Upper lobe of left lung (tissue), 6 donors: ENCODE results near the gene FBLN2. TPM values are rescaled to one million over a fixed set of nuclear protein-coding genes. Genes with fewer than 3 reads are reported as not detected.

Experiments
- ATAC-seq, 2 donors: fragments of 200-7000 bp; cut with Tn5 transposase; one replicate each; pipeline ENCODE4 v1.9.1; 2022; ENCODE audit warnings: mild to moderate bottlenecking in 2 of 2, moderate library complexity in 2 of 2; ENCODE audit not compliant: low FRiP score in 2 of 2
- DNase-seq, 2 donors: peaks; one replicate each; pipeline ENCODE4 v3.0.0-alpha.2; 2019 to 2020
- H3K27ac ChIP-seq, 4 donors: fragments of 200-600 bp; sonication (generic); one replicate each; pipeline ENCODE4 v1.5.1; 2016 to 2019
- H3K27me3 ChIP-seq, 4 donors: fragments of 200-600 bp; sonication (generic); one replicate each; pipeline ENCODE4 v1.5.1; 2017 to 2019
- H3K36me3 ChIP-seq, 4 donors: fragments of 200-600 bp; sonication (generic); one replicate each; pipeline ENCODE4 v1.5.1; 2016 to 2019
- H3K4me1 ChIP-seq, 4 donors: fragments of 200-600 bp; sonication (generic); one replicate each; pipeline ENCODE4 v1.5.1; 2018 to 2019
- H3K4me3 ChIP-seq, 4 donors: fragments of 200-600 bp; sonication (generic); one replicate each; pipeline ENCODE4 v1.5.1; 2017 to 2019; ENCODE audit warnings: mild to moderate bottlenecking in 2 of 4, moderate library complexity in 1 of 4
- H3K9me3 ChIP-seq, 4 donors: fragments of 200-600 bp; sonication (generic); one replicate each; pipeline ENCODE4 v1.5.1; 2018 to 2019
- EP300 ChIP-seq, 4 donors: sonication (generic); formaldehyde crosslinking; IDR thresholded peaks; one replicate each; pipeline ENCODE4 v1.5.1; 2017; ENCODE audit warnings: antibody characterized with exemption in 4 of 4, control low read depth in 2 of 4
- POLR2A ChIP-seq, 4 donors: fragments of 450-650 bp; IDR thresholded peaks; one replicate each; pipeline ENCODE4 v1.5.1; 2016 to 2017; ENCODE audit warnings: antibody characterized with exemption in 4 of 4, mild to moderate bottlenecking in 2 of 4
- POLR2AphosphoS5 ChIP-seq, 2 donors: sonication (generic); formaldehyde crosslinking; IDR thresholded peaks; one replicate each; pipeline ENCODE4 v1.5.1; 2017; ENCODE audit warnings: antibody characterized with exemption in 2 of 2
- WGBS, 2 donors: methylation state at CpG; one replicate each; pipeline ENCODE4 v1.1.5; 2017 to 2018; 5-methylcytosine and 5-hydroxymethylcytosine counted together
- total RNA-seq, 6 donors: library from RNA; depleted of rRNA in 4 of 6; stranded (reverse); fragments of >200 nt in 4 of 6; gene quantifications; one replicate each; pipeline versions ENCODE4 v1.1.0 to v1.2.1, GENCODE V29; 2016 to 2021
- TF ChIP-seq, protein P1 (sequence below), 6 experiments: fragments of 450-650 bp in 4 of 6; fragments of 200-600 bp in 2 of 6; sonication (generic) in 2 of 6; IDR thresholded peaks; one replicate each; pipeline ENCODE4 v1.5.1; 2016 to 2019; ENCODE audit warnings: antibody characterized with exemption in 6 of 6
- donor health status: DM: no; HTN: no; CAD: no; lungs with moderate emphysema.
- donor health status: DM: no; HTN: yes; CAD: no; lungs with severe emphysema.

The FBLN2 gene
- total RNA-seq, 6 donors from 2014 or later: 2.1 to 85.7 (median 19.5) TPM

DNA sequence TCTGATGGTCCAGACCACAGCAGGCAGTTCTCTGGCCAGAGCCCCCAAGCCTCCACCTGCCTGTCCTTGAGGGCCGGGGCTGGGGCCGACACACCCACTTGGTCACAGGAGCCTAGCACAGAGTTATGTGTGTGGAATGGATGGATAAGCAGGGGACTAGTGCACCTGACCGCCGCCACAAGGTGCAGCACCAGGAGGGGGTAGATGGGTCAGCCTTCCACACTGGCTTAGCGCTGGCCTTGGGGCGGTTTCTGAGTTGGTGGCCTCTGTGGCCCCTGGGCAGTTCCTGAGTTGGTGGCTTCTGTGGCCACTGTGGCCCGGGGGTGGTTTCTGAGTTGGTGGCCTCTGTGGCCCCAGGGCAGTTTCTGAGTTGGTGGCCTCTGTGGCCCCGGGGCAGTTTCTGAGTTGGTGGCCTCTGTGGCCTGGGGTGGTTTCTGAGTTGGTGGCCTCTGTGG lies 75.8 kb downstream of the FBLN2 start:
- peaks cover 0 to 7% (median 0%) of the 10 kb centered on the region in 4 donors for H3K4me1 ChIP-seq
- ATAC-seq: no peak
- no peaks in the 10 kb centered on the region for H3K9me3 ChIP-seq
- no peaks in the 10 kb centered on the region for H3K27me3 ChIP-seq
- no peak overlapping the region for H3K4me3 ChIP-seq
- 87 to 96% methylated on average over 3 to 8 of the region's 8 CpGs for WGBS, 2 donors
- H3K27ac ChIP-seq: no peak overlapping the region
- no peaks in the 10 kb centered on the region for H3K36me3 ChIP-seq
- no peak for TF ChIP-seq EP300 (IDR thresholded peaks at IDR 0.05)
- TF ChIP-seq, protein P1, sequence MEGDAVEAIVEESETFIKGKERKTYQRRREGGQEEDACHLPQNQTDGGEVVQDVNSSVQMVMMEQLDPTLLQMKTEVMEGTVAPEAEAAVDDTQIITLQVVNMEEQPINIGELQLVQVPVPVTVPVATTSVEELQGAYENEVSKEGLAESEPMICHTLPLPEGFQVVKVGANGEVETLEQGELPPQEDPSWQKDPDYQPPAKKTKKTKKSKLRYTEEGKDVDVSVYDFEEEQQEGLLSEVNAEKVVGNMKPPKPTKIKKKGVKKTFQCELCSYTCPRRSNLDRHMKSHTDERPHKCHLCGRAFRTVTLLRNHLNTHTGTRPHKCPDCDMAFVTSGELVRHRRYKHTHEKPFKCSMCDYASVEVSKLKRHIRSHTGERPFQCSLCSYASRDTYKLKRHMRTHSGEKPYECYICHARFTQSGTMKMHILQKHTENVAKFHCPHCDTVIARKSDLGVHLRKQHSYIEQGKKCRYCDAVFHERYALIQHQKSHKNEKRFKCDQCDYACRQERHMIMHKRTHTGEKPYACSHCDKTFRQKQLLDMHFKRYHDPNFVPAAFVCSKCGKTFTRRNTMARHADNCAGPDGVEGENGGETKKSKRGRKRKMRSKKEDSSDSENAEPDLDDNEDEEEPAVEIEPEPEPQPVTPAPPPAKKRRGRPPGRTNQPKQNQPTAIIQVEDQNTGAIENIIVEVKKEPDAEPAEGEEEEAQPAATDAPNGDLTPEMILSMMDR (IDR thresholded peaks at IDR 0.05): no peak
- no peak for TF ChIP-seq POLR2AphosphoS5 (IDR thresholded peaks at IDR 0.05)
- TF ChIP-seq POLR2A (IDR thresholded peaks at IDR 0.05): no peak
- DNase-seq: no peak

DNA sequence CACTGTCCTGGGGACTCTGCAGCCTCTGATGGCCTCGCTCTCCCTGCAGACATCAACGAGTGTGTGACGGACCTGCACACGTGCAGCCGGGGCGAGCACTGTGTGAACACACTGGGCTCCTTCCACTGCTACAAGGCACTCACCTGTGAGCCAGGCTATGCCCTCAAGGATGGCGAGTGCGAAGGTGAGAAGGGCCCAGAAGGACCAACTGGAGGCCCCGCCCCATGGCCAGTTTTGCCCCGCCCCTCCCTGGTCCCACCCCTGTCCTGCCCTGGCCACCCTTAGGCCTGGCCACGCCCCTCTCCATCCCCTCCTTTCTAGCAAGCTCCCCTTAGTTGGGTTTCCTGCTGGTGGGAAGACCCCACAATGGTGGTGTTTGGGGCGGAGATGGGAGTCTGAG lies 77.5 kb downstream of the FBLN2 start:
- TF ChIP-seq EP300 (IDR thresholded peaks at IDR 0.05) (no peak), POLR2AphosphoS5 (IDR thresholded peaks at IDR 0.05) (no peak), POLR2A (IDR thresholded peaks at IDR 0.05) (no peak)
- TF ChIP-seq, protein P1 (IDR thresholded peaks at IDR 0.05): no peak
- 80 to 92% methylated on average over 1 to 11 of the region's 12 CpGs for WGBS, 2 donors
- H3K4me3 ChIP-seq: no peak overlapping the region

DNA sequence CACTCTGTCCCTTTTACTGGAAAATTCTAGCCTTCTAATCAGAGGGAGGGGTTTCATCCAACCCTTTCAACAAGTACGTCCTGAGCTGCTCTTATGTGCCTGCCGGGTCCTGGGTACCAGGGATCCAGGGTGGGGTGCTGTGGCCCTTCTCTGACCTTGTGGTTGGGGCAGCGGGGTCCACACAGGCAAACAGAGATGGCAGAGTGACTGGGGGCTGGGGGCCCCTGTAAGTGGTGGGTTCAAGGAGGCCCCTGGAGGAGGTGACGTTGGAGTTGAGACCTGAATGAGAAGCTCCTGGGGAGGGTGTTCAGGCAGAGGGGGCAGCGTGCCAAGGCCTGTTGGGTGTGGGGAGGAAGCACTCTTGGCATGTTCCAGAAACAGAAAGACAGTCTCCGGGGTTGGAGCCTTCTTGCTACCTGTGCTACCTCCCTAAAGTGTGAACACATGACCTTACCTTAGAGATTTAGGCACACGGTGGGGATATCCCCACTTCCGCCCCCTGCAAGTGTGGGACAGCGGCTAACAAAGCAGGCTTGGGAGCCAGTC lies 78.1 kb downstream of the FBLN2 start:
- WGBS, 2 donors: 72 to 73% methylated on average over 5 to 9 of the region's 9 CpGs
- no peak for TF ChIP-seq EP300 (IDR thresholded peaks at IDR 0.05)
- no peak for TF ChIP-seq POLR2A (IDR thresholded peaks at IDR 0.05)
- TF ChIP-seq, protein P1 (IDR thresholded peaks at IDR 0.05): no peak
- no peak for TF ChIP-seq POLR2AphosphoS5 (IDR thresholded peaks at IDR 0.05)
- Histone ChIP-seq H3K27me3 (no peaks in the 10 kb centered on the region), H3K9me3 (no peaks in the 10 kb centered on the region), H3K4me1 (peaks cover 0 to 7% (median 0%) of the 10 kb centered on the region in 4 donors), H3K27ac (no peak overlapping the region), H3K4me3 (no peak overlapping the region), H3K36me3 (no peaks in the 10 kb centered on the region)
- ATAC-seq: no peak
- DNase-seq: no peak

More for the DNA sequence above, 77.5 kb downstream of the FBLN2 start:
- ATAC-seq (no peak), DNase-seq (no peak)
- H3K36me3 ChIP-seq: no peaks in the 10 kb centered on the region
- H3K4me1 ChIP-seq: peaks cover 0 to 7% (median 0%) of the 10 kb centered on the region in 4 donors
- H3K9me3 ChIP-seq: no peaks in the 10 kb centered on the region
- no peaks in the 10 kb centered on the region for H3K27me3 ChIP-seq
- no peak overlapping the region for H3K27ac ChIP-seq

DNA sequence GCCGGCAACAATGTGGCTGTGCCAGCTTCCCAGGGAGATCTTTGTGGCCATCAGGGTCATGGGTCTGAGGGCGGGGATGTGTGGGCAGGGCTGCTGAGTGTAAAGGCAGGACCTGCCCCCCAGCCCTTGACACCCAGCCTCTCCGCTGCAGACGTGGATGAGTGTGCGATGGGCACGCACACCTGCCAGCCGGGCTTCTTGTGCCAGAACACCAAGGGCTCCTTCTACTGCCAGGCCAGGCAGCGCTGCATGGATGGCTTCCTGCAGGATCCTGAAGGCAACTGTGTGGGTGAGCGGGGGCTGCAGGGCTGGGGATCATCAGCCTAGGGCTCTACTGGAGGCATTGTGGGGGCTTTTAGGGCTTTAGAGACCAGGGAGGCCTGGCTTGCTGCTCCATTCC lies 78.8 kb downstream of the FBLN2 start:
- no peak overlapping the region for H3K27ac ChIP-seq
- peaks cover 0 to 7% (median 0%) of the 10 kb centered on the region in 4 donors for H3K4me1 ChIP-seq
- TF ChIP-seq, protein P1 (IDR thresholded peaks at IDR 0.05): no peak
- TF ChIP-seq POLR2AphosphoS5 (IDR thresholded peaks at IDR 0.05) (no peak), EP300 (IDR thresholded peaks at IDR 0.05) (no peak), POLR2A (IDR thresholded peaks at IDR 0.05) (no peak)
- ATAC-seq: no peak
- no peak overlapping the region for H3K4me3 ChIP-seq
- WGBS, 2 donors: 93 to 95% methylated on average over 7 to 9 of the region's 9 CpGs
- H3K27me3 ChIP-seq: no peaks in the 10 kb centered on the region
- no peaks in the 10 kb centered on the region for H3K36me3 ChIP-seq
- H3K9me3 ChIP-seq: no peaks in the 10 kb centered on the region
- no peak for DNase-seq

DNA sequence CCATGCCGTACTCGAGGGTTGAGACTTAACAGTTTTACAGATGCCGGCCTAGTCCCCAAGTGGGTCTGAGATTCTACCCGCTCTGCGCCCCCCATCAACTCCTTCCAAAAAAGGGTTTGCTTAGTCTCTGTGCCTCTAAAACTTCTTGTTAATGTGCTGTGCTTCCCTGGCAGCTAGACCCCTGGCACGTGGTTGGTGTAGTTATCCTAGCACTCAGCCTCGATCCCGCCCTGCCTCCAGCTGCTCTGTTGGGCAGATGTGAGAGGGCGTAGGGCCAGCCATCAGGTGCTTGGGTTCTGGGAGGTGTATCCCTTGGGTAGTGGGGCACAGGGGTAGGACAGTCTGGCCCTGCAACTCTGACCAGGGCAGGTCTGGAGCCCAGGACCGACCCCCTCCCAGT lies 79.5 kb downstream of the FBLN2 start:
- Histone ChIP-seq H3K4me3 (no peak overlapping the region), H3K4me1 (peaks cover 0 to under 1% (median 0%) of the 10 kb centered on the region in 4 donors), H3K27me3 (no peaks in the 10 kb centered on the region), H3K27ac (no peak overlapping the region), H3K36me3 (no peaks in the 10 kb centered on the region), H3K9me3 (no peaks in the 10 kb centered on the region)
- TF ChIP-seq POLR2AphosphoS5 (IDR thresholded peaks at IDR 0.05): no peak
- no peak for TF ChIP-seq POLR2A (IDR thresholded peaks at IDR 0.05)
- TF ChIP-seq, protein P1 (IDR thresholded peaks at IDR 0.05): no peak
- no peak for TF ChIP-seq EP300 (IDR thresholded peaks at IDR 0.05)
- 82 to 92% methylated on average over 9 to 10 of the region's 10 CpGs for WGBS, 2 donors
- DNase-seq (no peak), ATAC-seq (peak in 1 of 2 donors; percentile 2)
